Neural cell (in vitro differentiated cells): ENCODE measurements around the gene DAAM2. TPM values are rescaled to one million over a fixed set of nuclear protein-coding genes. Genes with fewer than 3 reads are reported as not detected.

Experiments used
- H2AFZ ChIP-seq: fragments of 200-600, 300-800 bp; sonication (generic), shearing (Covaris generic); 2 replicates; pipeline ENCODE4 v1.6.0; 2014; ENCODE audit warnings: low read depth, mild to moderate bottlenecking, antibody characterized with exemption, low read length, moderate library complexity
- H3F3A ChIP-seq: fragments of 200-600 bp; shearing (Covaris generic); 2 replicates; pipeline ENCODE4 v1.6.1; 2016; ENCODE audit warnings: mild to moderate bottlenecking, moderate library complexity, mixed read lengths, antibody characterized with exemption, low read length; ENCODE audit not compliant: insufficient read depth, poor library complexity, severe bottlenecking
- H3K27ac ChIP-seq: fragments of 200-600, 300-800 bp; sonication (generic), shearing (Covaris generic); 2 replicates; pipeline ENCODE4 v1.5.1; 2014; ENCODE audit warnings: mild to moderate bottlenecking, low read length, moderate library complexity
- H3K27me3 ChIP-seq: fragments of 300-800, 200-600 bp; sonication (generic), shearing (Covaris generic); 2 replicates; pipeline ENCODE4 v1.6.0; 2014; ENCODE audit warnings: mild to moderate bottlenecking, low read depth, low read length, moderate library complexity; ENCODE audit not compliant: insufficient read depth
- H3K36me3 ChIP-seq: fragments of 300-800, 200-600 bp; sonication (generic), shearing (Covaris generic); 2 replicates; pipeline ENCODE4 v1.5.1; 2014; ENCODE audit warnings: mild to moderate bottlenecking, antibody characterized with exemption, low read length, moderate library complexity; ENCODE audit not compliant: insufficient read depth
- H3K4me2 ChIP-seq: fragments of 300-800, 200-600 bp; sonication (generic), shearing (Covaris generic); 2 replicates; pipeline ENCODE4 v1.6.0; 2014; ENCODE audit warnings: mild to moderate bottlenecking, low read length
- H3K4me3 ChIP-seq: fragments of 300-800, 200-600 bp; sonication (generic), shearing (Covaris generic); 2 replicates; pipeline ENCODE4 v1.5.1; 2014; ENCODE audit warnings: mild to moderate bottlenecking, low read length, moderate library complexity
- H3K79me2 ChIP-seq: fragments of 200-600 bp; shearing (Covaris generic); replicated peaks from 2 replicates; pipeline ENCODE4 v1.6.0; 2014; ENCODE audit warnings: mild to moderate bottlenecking, low read length, moderate library complexity; ENCODE audit not compliant: insufficient read depth
- H3K9ac ChIP-seq: fragments of 300-800, 200-600 bp; sonication (generic), shearing (Covaris generic); 2 replicates; pipeline ENCODE4 v1.6.1; 2016; ENCODE audit warnings: mild to moderate bottlenecking, low read length, mixed read lengths
- H3K9me2 ChIP-seq: fragments of 200-600 bp; shearing (Covaris generic); 2 replicates; pipeline ENCODE4 v1.6.1; 2016; ENCODE audit warnings: mild to moderate bottlenecking, low read length, mixed read lengths; ENCODE audit not compliant: insufficient read depth
- H3K9me3 ChIP-seq: fragments of 200-600, 300-800 bp; sonication (generic), shearing (Covaris generic); 2 replicates; pipeline ENCODE4 v1.6.1; 2016; ENCODE audit warnings: mild to moderate bottlenecking, mixed run types, low read length, moderate library complexity, mixed read lengths
- H4K20me1 ChIP-seq: fragments of 200-600 bp; shearing (Covaris generic); 2 replicates; pipeline ENCODE4 v1.6.1; 2016; ENCODE audit warnings: mild to moderate bottlenecking, mixed run types; ENCODE audit not compliant: insufficient read depth
- EP300 ChIP-seq: fragments of 450-650 bp; conservative IDR thresholded peaks from 2 replicates; pipeline ENCODE4 v1.6.1; 2014; ENCODE audit warnings: antibody characterized with exemption, mild to moderate bottlenecking, moderate library complexity; ENCODE audit not compliant: poor library complexity, severe bottlenecking
- EZH2 ChIP-seq: fragments of 200-600, 300-800 bp; shearing (Covaris generic), sonication (generic); IDR thresholded peaks from 2 replicates; pipeline ENCODE4 v1.6.1; 2014; ENCODE audit warnings: antibody characterized with exemption, low read length, borderline replicate concordance, mild to moderate bottlenecking; ENCODE audit not compliant: insufficient read depth, poor library complexity, severe bottlenecking
- MXI1 ChIP-seq: fragments of 450-650 bp; conservative IDR thresholded peaks from 2 replicates; pipeline ENCODE4 v1.6.1; 2014; ENCODE audit warnings: antibody characterized with exemption, mild to moderate bottlenecking; ENCODE audit not compliant: poor library complexity, severe bottlenecking
- POLR2AphosphoS5 ChIP-seq: IDR thresholded peaks from 2 replicates; pipeline ENCODE4 v1.6.1; 2012
- RAD21 ChIP-seq: fragments of 450-650 bp; conservative IDR thresholded peaks from 2 replicates; pipeline ENCODE4 v1.6.1; 2014; ENCODE audit warnings: antibody characterized with exemption, mild to moderate bottlenecking, moderate library complexity
- SMC3 ChIP-seq: fragments of 450-650 bp; conservative IDR thresholded peaks from 2 replicates; pipeline ENCODE4 v1.6.1; 2014; ENCODE audit warnings: antibody characterized with exemption, mild to moderate bottlenecking, moderate library complexity; ENCODE audit not compliant: poor library complexity
- TAF1 ChIP-seq: IDR thresholded peaks from 2 replicates; pipeline ENCODE4 v1.6.1; 2012; ENCODE audit warnings: low read depth
- polyA plus RNA-seq: library from polyadenylated mRNA; depleted of rRNA; stranded (reverse); fragments of >200 nt; gene quantifications from 2 replicates; pipeline ENCODE4 v1.2.3, GENCODE V29; 2014
- TF ChIP-seq, protein P1 (sequence below): fragments of 450-650 bp; IDR thresholded peaks from 2 replicates; pipeline ENCODE4 v1.5.1; 2014; ENCODE audit warnings: antibody characterized with exemption, mild to moderate bottlenecking, moderate library complexity; ENCODE audit not compliant: poor library complexity, severe bottlenecking
- TF ChIP-seq, protein P2 (sequence below): IDR thresholded peaks from 2 replicates; pipeline ENCODE4 v1.6.1; 2012; ENCODE audit warnings: borderline replicate concordance

DAAM2 gene
- polyA plus RNA-seq, 1 donor from 2014 or later = 1.2 TPM

DNA sequence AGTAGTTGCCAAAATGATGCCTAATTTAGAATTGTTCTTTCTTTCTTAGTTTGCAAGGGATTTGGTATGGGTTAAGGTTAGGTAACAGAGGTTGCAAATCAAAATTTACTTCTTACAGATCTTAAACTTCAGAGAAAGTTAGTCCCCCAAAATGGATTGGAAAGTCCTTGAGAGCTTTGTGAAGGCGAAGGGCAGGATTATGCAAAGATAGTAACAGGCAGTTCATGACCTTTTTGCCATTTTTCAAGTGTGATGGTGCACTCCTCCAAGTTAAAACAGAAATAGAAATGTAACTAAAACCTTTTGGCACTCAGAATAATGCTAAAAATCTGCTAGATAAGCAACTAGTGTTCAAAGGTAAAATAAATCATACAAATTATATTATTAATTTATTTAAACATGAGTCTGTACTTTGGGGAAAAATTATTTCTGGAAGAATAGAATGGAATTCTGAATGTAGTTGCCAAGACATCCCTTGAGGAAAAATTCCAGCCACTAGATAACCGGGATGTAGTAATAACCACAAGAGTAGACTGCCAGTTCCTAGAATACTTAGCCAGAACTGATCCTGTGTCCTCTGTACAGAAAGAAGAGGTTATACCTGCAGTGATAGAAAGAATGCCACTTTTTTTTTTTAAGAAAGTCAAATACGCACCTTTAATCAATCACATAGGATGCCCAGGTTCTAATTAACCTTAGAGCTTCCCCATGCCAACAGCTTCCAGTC, 31.8 kb upstream of the DAAM2 start:
- TF ChIP-seq EZH2 (no peak), SMC3 (no peak), MXI1 (no peak), RAD21 (no peak), POLR2AphosphoS5 (no peak), TAF1 (no peak), EP300 (no peak)
- TF ChIP-seq, protein P1, sequence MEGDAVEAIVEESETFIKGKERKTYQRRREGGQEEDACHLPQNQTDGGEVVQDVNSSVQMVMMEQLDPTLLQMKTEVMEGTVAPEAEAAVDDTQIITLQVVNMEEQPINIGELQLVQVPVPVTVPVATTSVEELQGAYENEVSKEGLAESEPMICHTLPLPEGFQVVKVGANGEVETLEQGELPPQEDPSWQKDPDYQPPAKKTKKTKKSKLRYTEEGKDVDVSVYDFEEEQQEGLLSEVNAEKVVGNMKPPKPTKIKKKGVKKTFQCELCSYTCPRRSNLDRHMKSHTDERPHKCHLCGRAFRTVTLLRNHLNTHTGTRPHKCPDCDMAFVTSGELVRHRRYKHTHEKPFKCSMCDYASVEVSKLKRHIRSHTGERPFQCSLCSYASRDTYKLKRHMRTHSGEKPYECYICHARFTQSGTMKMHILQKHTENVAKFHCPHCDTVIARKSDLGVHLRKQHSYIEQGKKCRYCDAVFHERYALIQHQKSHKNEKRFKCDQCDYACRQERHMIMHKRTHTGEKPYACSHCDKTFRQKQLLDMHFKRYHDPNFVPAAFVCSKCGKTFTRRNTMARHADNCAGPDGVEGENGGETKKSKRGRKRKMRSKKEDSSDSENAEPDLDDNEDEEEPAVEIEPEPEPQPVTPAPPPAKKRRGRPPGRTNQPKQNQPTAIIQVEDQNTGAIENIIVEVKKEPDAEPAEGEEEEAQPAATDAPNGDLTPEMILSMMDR = no peak
- TF ChIP-seq, protein P2, sequence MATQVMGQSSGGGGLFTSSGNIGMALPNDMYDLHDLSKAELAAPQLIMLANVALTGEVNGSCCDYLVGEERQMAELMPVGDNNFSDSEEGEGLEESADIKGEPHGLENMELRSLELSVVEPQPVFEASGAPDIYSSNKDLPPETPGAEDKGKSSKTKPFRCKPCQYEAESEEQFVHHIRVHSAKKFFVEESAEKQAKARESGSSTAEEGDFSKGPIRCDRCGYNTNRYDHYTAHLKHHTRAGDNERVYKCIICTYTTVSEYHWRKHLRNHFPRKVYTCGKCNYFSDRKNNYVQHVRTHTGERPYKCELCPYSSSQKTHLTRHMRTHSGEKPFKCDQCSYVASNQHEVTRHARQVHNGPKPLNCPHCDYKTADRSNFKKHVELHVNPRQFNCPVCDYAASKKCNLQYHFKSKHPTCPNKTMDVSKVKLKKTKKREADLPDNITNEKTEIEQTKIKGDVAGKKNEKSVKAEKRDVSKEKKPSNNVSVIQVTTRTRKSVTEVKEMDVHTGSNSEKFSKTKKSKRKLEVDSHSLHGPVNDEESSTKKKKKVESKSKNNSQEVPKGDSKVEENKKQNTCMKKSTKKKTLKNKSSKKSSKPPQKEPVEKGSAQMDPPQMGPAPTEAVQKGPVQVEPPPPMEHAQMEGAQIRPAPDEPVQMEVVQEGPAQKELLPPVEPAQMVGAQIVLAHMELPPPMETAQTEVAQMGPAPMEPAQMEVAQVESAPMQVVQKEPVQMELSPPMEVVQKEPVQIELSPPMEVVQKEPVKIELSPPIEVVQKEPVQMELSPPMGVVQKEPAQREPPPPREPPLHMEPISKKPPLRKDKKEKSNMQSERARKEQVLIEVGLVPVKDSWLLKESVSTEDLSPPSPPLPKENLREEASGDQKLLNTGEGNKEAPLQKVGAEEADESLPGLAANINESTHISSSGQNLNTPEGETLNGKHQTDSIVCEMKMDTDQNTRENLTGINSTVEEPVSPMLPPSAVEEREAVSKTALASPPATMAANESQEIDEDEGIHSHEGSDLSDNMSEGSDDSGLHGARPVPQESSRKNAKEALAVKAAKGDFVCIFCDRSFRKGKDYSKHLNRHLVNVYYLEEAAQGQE = no peak
- Histone ChIP-seq H3K4me2 (no peak overlapping the region), H3K4me3 (no peak overlapping the region), H4K20me1 (no peaks in the 10 kb centered on the region), H3K79me2 (no peaks in the 10 kb centered on the region), H2AFZ (no peak overlapping the region), H3K9me2 (no peaks in the 10 kb centered on the region), H3F3A (no peaks in the 10 kb centered on the region), H3K9me3 (no peaks in the 10 kb centered on the region), H3K27ac (no peak overlapping the region), H3K9ac (no peak overlapping the region), H3K36me3 (no peaks in the 10 kb centered on the region), H3K27me3 (no peaks in the 10 kb centered on the region)

DNA sequence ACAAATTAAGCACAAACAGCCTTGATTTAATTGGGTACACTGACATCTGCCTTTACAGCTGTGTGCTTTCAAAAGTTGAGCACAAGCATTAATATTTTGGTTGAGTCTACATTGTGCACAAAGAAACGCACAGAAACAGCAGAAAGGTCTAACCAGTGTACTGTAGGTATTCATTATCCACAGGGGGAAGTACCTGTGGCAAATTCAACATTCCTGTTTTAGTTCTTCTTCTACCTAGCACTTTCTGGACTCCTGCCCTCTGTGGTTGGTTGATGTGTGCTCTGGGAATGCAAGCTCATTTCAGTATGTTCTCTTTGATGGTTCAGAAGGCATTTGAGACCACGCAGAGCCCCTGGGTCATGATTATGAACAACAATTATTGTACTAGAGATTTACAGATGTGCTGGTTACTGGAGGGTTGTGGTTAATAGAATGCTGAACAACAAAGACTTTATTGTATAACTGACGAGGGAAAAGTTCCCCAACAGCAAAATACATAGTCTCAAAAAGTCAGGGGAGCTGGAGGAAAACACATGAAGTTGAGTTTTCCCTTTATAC, 26.6 kb upstream of the DAAM2 start:
- Histone ChIP-seq H2AFZ (no peak overlapping the region), H4K20me1 (no peaks in the 10 kb centered on the region), H3F3A (no peaks in the 10 kb centered on the region), H3K9me2 (no peaks in the 10 kb centered on the region), H3K27me3 (no peaks in the 10 kb centered on the region), H3K9ac (no peak overlapping the region), H3K27ac (no peak overlapping the region), H3K79me2 (no peaks in the 10 kb centered on the region), H3K9me3 (no peaks in the 10 kb centered on the region), H3K36me3 (no peaks in the 10 kb centered on the region), H3K4me3 (no peak overlapping the region), H3K4me2 (no peak overlapping the region)
- TF ChIP-seq, protein P1 = no peak
- TF ChIP-seq POLR2AphosphoS5 (no peak), MXI1 (no peak), SMC3 (no peak)
- TF ChIP-seq, protein P2 = no peak
